GM12875 (cell line): ENCODE data around the gene VANGL1.

Experiments
- H3K4me3 ChIP-seq: one replicate; pipeline ENCODE4 v1.5.1; 2011; ENCODE audit warnings: low read depth, low read length, control low read depth
- TF ChIP-seq, protein P1 (sequence below): IDR thresholded peaks from 2 replicates; pipeline ENCODE4 v1.5.1; 2011; ENCODE audit warnings: low read depth, mild to moderate bottlenecking, control low read depth, inconsistent platforms, low read length, moderate library complexity, borderline replicate concordance; ENCODE audit not compliant: insufficient read depth

VANGL1 gene

DNA sequence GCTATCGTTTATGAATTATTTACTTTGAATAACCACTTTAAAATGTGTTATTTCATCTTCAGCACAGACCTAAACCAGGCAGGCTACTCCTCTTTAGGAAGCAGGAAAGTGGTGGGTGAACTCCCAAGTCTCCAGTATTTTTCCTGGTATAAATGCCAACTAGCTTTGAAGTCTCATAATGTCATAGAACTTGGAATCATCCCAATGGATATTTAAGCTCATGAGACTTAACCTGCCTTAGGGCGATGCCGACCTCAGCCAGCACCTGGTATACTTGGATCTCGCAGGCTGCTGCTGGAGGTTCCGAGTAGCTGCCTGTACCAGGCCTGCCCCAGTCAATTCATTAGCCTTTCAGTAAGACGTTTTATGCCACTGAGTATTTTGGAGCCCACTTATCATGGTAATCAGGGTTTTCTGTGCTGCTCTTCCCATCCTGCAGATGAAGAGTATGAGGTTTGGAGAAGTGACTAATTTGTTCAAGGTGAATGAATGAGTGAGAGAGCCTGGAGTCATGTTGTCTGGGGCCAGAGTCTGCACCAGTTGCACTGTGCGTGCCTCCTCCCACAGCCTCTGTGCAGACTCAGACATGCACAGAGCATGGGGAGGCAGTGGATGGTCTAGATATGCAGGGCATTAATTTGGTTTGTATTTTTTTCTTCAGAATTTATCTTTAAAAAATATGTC, 34.9 kb downstream of the VANGL1 start:
- H3K4me3 ChIP-seq: no peak overlapping the region
- TF ChIP-seq, protein P1, sequence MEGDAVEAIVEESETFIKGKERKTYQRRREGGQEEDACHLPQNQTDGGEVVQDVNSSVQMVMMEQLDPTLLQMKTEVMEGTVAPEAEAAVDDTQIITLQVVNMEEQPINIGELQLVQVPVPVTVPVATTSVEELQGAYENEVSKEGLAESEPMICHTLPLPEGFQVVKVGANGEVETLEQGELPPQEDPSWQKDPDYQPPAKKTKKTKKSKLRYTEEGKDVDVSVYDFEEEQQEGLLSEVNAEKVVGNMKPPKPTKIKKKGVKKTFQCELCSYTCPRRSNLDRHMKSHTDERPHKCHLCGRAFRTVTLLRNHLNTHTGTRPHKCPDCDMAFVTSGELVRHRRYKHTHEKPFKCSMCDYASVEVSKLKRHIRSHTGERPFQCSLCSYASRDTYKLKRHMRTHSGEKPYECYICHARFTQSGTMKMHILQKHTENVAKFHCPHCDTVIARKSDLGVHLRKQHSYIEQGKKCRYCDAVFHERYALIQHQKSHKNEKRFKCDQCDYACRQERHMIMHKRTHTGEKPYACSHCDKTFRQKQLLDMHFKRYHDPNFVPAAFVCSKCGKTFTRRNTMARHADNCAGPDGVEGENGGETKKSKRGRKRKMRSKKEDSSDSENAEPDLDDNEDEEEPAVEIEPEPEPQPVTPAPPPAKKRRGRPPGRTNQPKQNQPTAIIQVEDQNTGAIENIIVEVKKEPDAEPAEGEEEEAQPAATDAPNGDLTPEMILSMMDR: no peak

DNA sequence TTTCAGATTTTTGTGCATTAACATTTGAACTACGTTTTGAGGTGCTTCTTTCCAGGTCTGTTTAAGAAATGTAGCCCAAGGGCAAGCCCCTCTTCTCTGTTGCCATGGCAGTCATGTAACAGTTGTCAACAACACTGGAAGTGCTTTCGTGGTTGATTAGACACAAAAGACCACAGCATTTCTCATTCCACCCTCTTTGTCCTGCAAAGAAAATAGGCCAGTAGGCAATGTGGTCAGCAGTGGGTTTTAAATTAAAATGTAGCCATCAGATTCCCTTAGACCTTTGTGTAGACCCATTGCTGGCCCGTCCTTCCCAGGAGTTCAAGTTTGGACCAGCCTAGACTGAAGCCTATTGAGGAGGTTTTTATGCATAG, 35.4 kb downstream of the VANGL1 start:
- TF ChIP-seq, protein P1: no peak
- no peak overlapping the region for H3K4me3 ChIP-seq

DNA sequence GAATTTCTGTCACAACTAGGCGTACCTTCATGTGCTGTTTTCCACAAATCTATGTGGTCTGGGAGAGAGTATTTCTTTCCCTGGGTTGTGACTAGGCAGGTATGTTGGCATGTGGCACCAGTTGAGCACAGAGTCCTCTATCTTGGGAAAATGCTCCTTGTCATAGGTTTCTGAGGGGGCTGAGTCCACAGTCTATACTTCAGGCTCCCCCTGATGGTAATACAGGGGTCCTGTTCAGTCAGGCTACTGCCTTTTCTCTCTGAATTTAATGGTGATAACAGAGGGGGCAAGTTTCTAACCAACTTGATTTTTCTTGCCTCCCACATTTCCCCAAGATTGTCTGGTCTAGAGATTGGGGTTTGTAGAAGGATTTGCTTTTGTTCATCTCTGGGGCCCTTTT, 35.8 kb downstream of the VANGL1 start:
- no peak overlapping the region for H3K4me3 ChIP-seq
- TF ChIP-seq, protein P1: no peak; the same call in 1 of the 2 replicates

DNA sequence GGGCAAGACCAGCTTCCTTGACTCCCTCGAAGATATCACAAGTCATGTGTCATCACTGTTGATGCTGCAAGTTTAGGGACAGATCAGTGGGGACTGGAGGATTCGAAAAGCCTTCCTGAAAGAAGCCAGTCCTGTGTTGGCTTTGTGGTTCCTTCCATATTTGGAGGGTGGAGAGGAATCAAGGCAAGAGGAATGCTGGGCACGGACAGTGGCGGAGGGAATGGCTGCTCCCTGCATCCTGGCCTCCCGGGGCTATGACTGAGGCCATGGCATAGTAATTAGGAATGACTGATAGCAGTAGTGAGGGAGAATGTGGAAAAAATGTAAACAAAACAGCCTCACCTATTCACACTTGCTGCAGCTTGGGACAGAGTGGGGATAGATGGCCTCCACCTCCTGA, 36.4 kb downstream of the VANGL1 start:
- H3K4me3 ChIP-seq: no peak overlapping the region
- TF ChIP-seq, protein P1: no peak

DNA sequence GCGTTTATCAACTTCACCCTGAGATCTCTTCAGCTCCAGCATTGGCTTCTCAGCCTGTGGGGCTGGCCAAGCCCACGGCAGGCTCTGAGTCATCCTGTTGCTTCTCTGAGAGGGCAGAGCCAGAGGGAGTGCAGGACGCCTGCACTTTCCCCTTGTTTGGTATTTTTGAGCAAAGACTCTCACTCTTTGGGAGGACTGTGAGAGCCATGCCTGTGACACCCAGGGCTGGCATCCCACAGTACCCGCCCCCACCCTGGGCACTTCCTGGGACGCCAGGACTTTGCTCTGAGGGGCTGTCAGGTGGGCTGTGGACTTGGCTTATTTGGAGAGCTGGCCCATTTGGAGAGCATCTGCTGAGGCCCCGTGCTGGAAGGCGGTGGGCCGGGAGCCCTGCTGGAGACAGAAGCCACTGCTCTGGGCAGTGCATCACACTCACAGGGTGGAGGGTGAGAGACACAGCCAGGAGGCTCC, 37.4 kb downstream of the VANGL1 start:
- no peak overlapping the region for H3K4me3 ChIP-seq

DNA sequence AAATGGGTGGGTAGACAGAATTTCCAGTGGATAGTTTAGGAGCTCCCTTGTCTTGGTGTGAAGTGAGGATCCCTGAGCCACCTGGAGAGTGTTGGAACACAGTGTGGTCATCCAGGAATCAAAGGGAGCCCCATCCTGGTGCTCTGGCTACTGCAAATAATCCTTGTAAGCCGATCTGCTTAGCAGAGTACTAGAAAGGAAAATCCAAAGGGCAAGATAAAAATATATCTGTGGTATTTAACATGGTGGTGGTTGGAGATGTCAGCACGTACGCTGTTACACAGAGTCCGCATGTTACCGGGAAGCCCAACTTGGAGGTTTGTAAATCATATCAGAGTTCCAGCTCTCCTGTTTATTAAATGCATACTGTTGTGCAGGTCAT, 39.0 kb downstream of the VANGL1 start:
- no peak overlapping the region for H3K4me3 ChIP-seq
- TF ChIP-seq, protein P1: no peak

More for the DNA sequence above, 37.4 kb downstream of the VANGL1 start:
- TF ChIP-seq, protein P1: no peak

DNA sequence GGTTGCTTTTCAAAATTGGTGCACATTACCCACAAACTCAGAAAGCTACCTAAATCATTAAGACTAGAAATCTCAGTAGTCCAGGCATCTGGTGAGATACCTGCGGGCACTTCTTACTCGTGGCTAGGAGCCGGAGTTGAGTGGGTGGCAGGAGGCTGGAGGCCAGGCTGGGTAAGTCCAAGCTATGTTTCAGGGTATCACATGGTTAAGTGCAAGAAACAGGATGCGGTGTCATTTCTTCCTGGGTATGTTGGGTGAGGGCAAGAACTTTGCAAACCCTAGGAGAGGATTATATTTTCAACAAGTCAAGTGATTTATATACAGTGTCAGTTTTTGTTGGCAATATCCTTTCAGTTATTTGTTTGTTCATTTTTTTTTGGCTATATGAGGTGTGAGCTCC, 41.0 kb downstream of the VANGL1 start:
- no peak overlapping the region for H3K4me3 ChIP-seq
- TF ChIP-seq, protein P1: no peak
